HG03571 (cell line): Measurements from ENCODE around the gene NOS1AP.
A peak's percentile ranks its signal among the peaks of the same experiment; 100 is the strongest.
"Not testable (repeated sequence)": the region's sequence is repeated elsewhere in the genome, so short reads cannot be mapped to it uniquely, and the experiment has no call there.

Experiments
- ATAC-seq: cut with Tn5 transposase; IDR thresholded peaks from one replicate; pipeline ENCODE4 v1.9.1; 2021; ENCODE audit not compliant: unreplicated experiment

The NOS1AP gene

GRCh38 chr1:162056579-162056978 is 12.9 kb upstream of the NOS1AP start:
- ATAC-seq = no peak

DNA sequence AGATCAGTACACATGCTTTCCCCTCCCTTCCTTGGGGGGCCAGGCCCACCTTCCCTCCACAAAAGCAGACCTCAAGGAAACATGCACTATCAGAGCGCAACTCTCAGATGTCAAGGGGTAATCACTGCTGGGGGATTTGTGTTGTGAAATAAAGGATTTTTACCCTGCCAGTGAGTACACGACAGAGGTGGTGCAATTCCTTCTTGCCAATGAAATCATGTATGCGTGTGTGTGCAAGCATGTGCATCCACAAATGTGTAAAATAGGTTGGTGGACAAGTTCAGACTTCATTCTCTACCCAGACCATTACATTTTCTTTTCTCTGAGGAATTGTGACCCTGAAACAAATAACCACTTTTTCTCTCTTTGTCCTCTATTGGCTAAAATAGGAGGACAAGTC is 9.8 kb upstream of the NOS1AP start:
- ATAC-seq = no peak

GRCh38 chr1:162060314-162060713 is 9.2 kb upstream of the NOS1AP start:
- no peak for ATAC-seq

DNA sequence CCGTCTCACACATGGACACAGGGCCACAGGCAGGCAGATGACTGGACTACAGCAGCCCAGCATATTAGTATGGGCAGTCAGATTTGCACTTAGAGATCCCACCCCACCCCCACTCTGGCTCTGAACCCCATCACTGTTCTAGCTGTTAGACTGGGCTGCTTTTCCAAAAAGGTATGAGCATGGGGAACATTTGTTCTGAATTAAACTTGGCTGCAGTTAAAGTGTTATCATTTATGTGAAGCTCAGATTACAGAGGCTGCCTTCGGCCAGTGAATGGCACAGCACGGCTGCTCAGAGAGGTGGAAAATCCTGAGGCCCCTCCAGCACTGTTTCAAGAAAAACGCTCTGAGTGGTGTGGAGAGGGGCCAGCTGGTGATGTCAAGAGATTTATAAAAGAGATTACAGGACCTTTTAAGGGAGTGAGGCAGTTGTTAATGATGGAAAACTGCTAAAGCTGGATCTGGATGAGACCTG is 6.9 kb upstream of the NOS1AP start:
- ATAC-seq = no peak

- ATAC-seq = no peak
Observed at GRCh38 chr1:162065016-162065415, 4.5 kb upstream of the NOS1AP start.

- not testable (repeated sequence) for ATAC-seq
Observed at GRCh38 chr1:162066836-162067235, 2.7 kb upstream of the NOS1AP start.

- ATAC-seq = no peak
Observed at GRCh38 chr1:162067466-162067865, 2.0 kb upstream of the NOS1AP start.

- no peak for ATAC-seq
Observed at GRCh38 chr1:162068301-162068700, 1.2 kb upstream of the NOS1AP start.

- ATAC-seq = peak; percentile 20
Observed at GRCh38 chr1:162070094-162070748, 730 bp downstream of the NOS1AP start.

DNA sequence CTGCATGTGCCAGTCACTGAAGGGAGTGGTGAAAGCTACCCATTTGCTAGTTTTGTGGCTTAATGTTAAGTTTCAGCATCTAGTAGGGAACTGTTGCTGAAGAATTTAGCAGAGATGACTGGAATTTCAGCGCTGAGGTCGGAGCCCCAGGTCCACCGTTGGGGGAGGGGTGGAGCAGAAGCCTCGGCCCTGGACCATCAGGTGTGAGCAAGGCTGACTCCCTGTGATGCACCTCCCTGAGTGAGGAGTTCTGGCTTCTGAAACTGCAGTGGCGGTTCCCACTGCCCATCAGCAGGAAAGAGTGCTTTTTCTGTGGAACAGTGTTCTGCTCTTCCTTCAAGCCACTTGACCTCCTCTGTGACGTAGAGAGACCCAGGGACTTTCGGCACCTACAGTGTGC is 1.3 kb downstream of the NOS1AP start:
- ATAC-seq = no peak

GRCh38 chr1:162072740-162073139 is 3.2 kb downstream of the NOS1AP start:
- ATAC-seq = no peak

- no peak for ATAC-seq
Observed at GRCh38 chr1:162074276-162075005, 5.0 kb downstream of the NOS1AP start.

DNA sequence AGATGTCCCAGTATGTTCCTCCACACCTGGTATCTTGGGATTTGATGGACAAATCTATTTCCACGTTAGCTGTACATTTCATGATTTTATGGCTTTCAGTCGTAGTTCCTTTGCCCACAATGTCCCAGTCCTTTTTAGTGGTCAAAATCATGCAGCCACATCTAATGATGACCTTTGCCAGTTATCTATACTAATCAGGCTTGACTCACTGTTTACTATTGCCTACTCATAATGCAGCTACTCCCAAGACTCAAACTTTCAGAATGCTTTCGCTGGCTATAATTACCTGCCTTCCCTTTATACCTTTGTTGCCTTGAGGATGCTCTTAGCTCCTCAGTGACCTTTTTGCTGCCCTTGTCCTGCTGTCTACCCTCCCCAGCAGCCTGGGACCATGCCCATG is 6.4 kb downstream of the NOS1AP start:
- no peak for ATAC-seq

DNA sequence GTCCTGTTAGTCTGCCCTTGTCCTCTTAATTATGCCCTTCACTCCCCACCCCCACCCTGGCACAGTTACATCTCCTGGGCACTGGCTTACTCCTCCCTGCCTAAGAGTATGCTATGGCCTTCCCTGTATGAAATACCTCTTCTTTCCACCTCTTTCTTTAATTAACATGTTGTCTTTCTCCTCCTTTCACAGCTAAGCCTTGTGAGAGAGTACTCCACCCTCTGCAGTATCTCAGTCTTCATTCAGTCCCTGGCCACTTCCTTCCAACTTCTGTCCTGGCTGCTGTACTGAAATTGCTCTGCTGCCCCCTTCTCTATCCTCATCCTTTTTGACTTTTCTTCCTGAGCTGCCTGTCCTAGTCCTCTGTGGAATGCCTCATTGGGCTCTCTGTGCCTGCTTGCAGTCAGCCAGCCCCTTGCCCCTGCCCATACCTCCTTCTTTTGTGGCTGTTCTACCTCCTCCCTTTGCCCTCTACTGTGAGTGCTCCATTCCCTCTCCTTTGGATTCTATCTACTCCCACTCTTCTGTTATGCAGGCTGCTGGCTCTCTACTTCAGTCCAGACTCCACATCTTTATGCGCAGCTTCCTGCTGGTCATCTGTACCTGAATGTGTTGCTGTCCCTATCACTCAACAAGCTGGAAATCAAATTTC is 8.3 kb downstream of the NOS1AP start:
- ATAC-seq = no peak

DNA sequence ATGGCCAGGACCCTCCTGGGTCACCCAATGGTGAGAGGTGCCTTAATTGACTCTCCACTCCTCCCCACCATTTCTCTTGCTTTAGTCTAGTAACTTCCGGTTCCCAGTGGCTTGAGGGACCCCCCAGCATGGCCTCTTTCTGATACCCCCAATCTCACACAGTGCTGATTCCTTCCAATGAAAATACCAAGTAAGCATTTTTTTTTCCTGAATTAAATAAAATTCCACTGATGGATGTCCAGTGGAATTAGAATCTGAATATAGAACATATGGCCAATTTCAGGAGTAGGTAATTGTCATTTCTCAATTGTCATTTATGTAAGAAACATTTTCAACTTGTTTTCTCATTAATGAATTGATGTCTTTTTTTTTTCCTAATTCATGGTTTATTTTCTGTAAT is 9.5 kb downstream of the NOS1AP start:
- ATAC-seq = no peak

- no peak for ATAC-seq
Observed at GRCh38 chr1:162080472-162081015, 11.1 kb downstream of the NOS1AP start.

DNA sequence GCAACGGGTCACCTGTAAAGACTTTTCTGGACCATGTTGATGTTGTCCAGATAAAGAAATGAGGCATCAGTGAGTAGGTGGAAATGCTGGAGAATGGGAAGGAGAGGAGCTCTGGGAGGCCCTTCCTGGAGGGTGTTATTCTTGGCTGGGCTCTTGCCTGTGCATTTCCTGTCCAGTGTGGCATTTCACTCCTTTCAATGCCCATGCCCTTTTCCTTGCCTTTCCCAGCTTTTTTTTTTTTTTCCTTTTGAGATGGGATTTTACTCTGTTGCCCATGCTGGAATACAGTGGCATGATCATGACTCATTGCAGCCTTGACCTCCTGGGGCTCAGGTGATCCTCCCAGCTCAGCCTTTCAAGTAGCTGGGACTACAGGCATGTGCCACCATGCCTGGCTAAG is 11.8 kb downstream of the NOS1AP start:
- no peak for ATAC-seq

DNA sequence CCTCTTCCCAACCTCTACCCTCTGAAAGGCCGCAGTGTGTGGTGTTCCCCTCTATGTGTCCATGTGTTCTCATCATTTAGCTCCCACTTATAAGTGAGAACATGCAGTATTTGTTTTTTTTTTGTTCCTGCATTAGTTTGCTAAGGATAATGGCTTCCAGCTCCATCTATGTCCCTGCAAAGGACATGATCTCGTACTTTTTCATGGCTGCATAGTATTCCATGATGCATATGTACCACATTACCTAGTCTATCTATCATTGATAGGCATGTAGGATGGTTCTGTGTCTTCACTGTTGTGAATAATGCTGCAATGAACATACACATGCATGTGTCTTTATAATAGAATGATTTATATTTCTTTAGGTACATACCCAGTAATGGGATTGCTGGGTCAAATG is 12.6 kb downstream of the NOS1AP start:
- not testable (repeated sequence) for ATAC-seq

DNA sequence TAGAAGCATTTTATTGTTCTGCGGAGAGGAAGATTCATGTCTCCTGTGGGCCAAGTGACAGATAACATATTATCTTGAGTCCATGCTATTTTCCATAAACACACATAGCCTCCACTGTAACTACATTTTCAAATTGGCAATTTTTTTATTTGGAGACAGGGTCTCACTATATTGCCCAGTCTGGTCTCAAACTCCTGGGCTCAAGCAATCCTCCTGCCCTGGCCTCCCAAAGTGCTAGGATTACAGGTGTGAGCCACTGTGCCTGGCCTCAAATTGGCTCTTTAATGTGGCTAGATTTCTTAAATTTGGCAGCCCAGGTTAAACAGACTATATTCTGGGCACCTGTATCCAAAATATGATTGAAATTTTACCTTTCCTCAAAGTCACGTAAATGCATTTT is 13.8 kb downstream of the NOS1AP start:
- ATAC-seq = no peak

- ATAC-seq = no peak
Observed at GRCh38 chr1:162085991-162086390, 16.5 kb downstream of the NOS1AP start.

DNA sequence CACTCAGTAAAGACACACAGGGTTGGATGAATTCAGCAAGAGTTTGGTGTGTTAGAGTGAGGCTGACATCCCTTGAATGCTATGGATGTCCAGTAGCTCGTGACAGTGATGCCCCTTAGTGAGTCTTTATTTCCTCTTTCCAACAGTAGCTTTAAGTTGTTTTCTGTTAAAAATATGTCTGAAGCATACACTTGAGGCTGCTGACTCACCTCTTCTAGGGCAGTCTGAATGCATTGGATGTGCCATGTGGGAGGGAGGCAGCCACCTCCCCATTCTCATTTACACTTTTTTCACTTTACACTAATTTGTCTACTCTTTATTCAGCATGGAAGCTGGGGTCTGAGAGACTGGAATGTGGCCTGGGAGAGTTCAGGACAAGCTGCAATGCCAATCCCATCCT is 17.6 kb downstream of the NOS1AP start:
- ATAC-seq = no peak

GRCh38 chr1:162087574-162087973 is 18.1 kb downstream of the NOS1AP start:
- no peak for ATAC-seq
